ENCODE data around the gene NADK.
A peak's percentile ranks its signal among the peaks of the same experiment; 100 is the strongest.

NADK gene, protein sequence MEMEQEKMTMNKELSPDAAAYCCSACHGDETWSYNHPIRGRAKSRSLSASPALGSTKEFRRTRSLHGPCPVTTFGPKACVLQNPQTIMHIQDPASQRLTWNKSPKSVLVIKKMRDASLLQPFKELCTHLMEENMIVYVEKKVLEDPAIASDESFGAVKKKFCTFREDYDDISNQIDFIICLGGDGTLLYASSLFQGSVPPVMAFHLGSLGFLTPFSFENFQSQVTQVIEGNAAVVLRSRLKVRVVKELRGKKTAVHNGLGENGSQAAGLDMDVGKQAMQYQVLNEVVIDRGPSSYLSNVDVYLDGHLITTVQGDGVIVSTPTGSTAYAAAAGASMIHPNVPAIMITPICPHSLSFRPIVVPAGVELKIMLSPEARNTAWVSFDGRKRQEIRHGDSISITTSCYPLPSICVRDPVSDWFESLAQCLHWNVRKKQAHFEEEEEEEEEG
- long read RNA-seq, donor 1, transcript NADK-201 (12 exons, 3,235 nt) = major isoform, 12 of 17 reads
- long read RNA-seq, donor 1, partial matches to known transcripts = 0 of 17 reads
- long read RNA-seq, donor 1, other reads (novel, unspliced or antisense) = 0 of 17 reads
- long read RNA-seq, donor 2, partial matches to known transcripts = 0 of 4 reads
- long read RNA-seq, donor 2, other reads (novel, unspliced or antisense) = 0 of 4 reads
- long read RNA-seq, donor 3, transcript NADK-201 (12 exons, 3,235 nt) = major isoform, 5 of 7 reads
- long read RNA-seq, donor 3, partial matches to known transcripts = 0 of 7 reads
- long read RNA-seq, donor 3, other reads (novel, unspliced or antisense) = 0 of 7 reads
- long read RNA-seq, donor 4, transcript NADK-201 (12 exons, 3,235 nt) = major isoform, 6 of 11 reads
- long read RNA-seq, donor 4, partial matches to known transcripts = 0 of 11 reads
- long read RNA-seq, donor 4, other reads (novel, unspliced or antisense) = 0 of 11 reads
- long read RNA-seq, donor 5, transcript NADK-201 (12 exons, 3,235 nt) = major isoform, 9 of 9 reads
- long read RNA-seq, donor 5, partial matches to known transcripts = 0 of 9 reads
- long read RNA-seq, donor 5, other reads (novel, unspliced or antisense) = 0 of 9 reads
- long read RNA-seq, donor 6, partial matches to known transcripts = 0 of 9 reads
- long read RNA-seq, donor 6, other reads (novel, unspliced or antisense) = 0 of 9 reads
- long read RNA-seq, donor 7, transcript NADK-201 (12 exons, 3,235 nt) = major isoform, 16 of 27 reads
- long read RNA-seq, donor 7, transcript NADK-206 (3 exons, 722 nt) = minor isoform, 8 of 27 reads
- long read RNA-seq, donor 7, partial matches to known transcripts = 0 of 27 reads
- long read RNA-seq, donor 7, other reads (novel, unspliced or antisense) = 0 of 27 reads
- long read RNA-seq, donor 8, transcript NADK-201 (12 exons, 3,235 nt) = major isoform, 9 of 11 reads
- long read RNA-seq, donor 8, partial matches to known transcripts = 0 of 11 reads
- long read RNA-seq, donor 8, other reads (novel, unspliced or antisense) = 0 of 11 reads

DNA sequence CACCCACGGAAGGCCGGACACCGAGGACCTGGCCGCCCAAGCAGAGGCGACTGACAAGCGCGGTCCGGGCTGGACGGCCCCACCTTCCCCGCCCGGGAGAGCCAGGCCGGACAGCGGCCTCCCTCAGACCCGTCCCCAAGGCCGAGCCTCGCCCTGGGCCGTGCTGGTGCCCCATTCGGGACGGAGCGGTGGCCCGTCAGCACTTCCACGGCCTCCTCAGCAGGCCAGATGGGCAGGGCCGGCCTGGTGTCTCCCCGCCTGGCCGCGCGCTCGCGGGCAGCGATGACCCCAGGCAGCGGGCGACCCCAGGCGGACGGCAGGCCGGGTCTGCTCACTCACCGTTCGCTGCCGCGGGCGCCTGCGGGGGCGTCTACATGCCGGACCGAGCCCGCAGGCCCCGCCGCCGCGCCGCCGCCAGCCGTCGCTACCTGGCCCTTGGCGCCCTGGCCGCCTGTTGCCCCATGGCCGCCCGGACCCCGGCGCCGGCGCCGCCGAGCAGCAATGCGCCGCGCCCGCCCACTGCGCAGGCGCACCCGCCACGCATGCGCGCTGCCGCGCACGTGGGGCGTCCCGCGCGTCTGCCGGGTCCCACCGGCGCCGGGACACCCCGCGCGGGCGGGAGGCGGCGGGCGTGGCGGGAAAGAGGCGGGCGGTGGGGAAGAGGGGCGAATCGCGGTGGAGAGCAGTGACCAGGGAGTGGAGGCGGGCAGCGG, at the start of gene NADK:
Gene NADK, minus strand, starts transcription at position 521 of the 713 bp plus-strand sequence. CDS start 13,064 bp downstream, outside the sequence.
- peak; percentile 75 for DNase-seq

DNA sequence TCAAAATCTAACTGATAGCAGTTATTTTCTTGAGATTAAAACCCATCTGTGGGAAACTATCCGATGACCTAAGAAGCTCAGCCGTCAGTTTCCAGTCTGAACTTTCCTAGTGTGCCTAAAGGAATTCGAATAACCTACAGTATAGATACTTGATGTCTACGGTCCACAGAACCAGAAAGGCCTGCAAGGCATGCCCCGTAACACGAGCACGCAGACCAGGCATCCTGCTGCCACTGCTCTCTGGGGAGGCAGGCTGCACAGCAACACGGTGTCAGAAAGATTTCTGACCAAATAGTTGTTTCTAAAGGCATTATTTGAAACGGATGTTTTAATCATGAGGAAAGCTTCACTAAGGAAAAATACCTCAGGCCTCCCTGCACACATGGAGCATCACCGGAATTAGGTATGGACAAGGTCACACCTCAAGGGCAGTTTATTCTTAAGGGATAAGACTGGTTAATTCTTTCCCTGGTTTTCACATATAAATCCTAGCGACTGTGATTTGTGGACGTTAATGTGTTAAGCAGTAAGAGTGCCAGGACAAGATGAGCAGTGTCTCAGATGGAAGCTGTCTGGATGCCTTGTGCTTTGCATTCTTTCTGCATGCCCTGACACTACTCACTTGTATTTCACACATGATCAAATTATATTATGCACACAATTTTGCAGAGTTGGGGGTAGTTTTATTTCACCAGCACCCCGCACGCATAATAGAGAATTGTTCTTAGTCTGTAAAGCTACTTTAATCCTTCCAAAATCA, 49.0 kb upstream of the NADK start:
- no peak for DNase-seq

DNA sequence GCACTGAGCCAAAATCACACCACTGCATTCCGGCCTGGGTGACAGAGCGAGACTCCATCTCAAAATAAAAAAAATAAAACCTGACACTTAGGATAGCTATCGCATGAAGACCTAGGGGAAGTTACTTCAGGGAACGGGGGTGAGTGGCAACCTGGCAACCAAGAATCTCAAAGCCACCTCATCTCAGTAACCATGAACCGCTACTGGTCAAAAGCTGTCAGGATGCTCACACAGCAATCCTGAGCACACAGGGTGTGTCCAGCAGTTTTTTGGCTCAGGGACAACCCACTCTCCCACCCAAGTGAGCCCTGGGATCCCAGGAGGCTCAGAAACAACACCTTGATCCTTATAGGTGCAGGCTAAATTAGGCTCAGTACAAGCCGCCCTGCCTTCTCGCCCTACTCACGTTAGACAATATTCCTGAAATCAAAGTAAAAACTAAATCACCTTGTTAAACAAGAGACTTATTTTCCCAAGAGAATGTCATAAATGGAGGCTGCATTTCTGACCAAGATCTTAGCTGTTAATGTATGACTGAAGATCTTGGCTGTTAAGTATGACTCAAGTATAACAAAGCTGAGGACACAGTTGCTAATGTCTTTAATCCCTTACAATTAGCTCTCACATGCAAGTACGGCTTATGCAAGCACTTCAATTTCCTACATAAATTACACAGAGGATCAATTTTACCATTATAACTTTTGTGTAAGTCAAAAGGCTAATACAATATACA, 48.3 kb upstream of the NADK start:
- no peak for DNase-seq

DNA sequence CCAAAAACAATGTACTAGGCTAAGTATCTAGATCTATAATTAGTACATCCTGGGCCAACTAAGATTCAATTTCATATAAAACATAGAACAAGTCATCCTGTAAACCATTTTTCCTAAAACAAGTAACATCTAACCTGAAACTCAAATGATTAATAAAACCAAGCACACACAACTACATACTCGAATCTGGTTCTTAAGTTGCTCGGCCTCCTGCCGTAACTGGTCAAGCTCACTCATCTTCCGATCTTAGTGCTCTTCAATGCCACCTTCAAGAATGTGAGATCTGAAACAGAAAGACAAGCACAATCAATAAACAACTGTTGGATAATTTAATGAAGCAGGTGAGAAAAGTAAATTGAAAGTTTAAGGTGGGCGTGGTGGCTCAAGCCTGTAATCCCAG, 46.9 kb upstream of the NADK start:
- DNase-seq = no peak

DNA sequence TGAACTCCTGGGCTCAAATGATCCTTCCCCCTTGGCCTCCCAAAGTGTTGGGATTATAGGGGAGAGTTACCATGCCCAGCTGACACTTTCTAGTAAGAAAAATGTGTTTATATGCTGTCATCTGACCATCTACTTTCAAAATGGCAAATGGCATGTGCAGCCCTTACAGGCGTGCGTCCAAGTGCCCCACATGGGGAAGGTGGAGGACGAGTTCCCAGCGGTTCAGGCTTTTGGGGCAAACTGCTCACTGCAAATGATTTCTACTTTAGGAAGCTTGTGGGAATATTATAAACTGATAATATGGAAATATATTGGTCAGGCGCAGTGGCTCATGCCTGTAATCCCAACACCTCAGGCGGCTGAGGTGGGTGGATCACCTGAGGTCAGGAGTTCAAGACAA, 41.5 kb upstream of the NADK start:
- no peak for DNase-seq

DNA sequence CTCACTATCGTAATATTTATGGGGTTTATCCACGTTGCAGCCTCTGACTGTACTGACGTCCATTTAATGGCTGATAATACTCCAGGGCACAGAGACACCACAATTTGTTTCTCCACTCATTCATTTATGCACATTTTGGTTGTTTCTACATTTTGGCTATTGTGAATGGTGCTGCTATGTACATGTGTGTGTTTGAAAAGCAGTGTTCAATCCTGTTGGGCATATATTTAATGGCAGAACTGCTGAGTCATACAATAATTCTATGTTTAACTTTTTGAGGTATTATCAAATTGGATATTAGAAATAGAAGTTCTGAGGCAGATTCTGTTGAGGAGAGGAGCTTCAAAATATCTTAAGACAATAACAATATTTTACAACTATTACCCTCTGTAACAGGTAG, 39.0 kb upstream of the NADK start:
- DNase-seq = no peak

DNA sequence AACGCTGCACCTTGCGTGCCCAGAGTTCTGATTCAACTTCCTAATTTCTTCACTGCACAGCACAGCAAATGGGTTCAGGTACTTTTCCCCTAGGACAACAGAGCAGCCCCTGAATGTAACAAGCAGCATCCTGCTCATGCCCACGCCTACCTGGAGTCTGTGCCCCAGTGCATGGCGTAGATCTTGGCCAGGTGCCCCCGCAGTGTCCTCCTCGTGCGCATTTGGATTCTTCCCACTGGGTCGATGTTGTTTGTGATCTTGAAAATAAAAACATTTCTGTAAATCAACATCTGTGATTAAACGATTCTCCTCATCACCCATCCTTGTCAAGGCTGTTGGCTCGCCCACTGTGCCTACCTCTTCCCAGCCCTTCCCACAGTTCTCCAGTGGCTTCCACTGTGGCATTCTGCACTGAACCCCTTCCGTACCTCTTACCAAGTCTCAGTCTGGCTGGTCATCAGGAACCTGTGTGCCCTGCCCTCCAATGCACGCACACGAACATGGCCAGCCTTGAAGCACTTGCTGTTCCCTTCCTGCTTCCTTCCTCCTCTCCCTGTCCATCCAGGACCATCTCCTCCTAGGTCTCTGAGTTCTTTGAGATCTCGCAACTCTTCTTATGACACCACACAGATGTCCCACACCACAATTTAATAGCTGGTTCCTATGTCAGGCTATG, 37.5 kb upstream of the NADK start:
- no peak for DNase-seq

DNA sequence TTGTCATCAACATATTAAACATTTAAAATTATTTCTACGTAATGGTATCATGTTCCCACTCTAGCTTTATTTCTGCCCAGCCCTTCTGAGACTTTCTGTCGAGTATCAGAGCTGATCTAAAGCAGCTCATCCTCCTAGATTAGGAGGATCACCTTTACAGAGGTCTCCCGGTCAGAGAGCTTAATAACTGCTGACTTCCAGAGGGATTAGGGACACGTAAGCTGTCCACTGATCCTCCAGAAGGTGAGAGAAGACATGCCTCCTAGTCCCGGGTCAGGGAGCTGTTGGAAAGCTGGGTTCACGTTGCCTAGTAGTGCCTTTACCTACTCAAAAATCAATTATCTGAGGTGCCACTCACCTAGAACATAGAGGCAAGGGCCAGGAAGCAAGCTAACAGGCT, 31.2 kb upstream of the NADK start:
- DNase-seq = no peak

DNA sequence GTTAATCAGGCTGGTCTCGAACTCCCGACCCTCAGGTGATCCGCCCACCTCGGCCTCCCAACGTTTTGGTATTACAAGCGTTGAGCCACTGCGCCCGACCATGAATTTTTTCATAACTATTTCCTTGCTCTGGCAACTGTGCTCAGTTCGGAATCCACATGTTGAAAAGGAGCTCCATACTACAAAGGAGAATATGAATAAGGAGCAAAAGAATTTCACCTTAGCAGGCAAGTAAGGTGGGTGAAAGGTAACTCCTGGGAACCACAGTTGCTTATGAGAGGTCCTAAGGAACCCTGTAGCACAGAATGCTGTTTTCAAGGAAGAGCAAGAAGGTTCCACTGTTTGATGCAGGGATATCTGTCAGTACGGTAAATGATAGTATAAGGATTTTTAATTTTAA, 29.9 kb upstream of the NADK start:
- no peak for DNase-seq

DNA sequence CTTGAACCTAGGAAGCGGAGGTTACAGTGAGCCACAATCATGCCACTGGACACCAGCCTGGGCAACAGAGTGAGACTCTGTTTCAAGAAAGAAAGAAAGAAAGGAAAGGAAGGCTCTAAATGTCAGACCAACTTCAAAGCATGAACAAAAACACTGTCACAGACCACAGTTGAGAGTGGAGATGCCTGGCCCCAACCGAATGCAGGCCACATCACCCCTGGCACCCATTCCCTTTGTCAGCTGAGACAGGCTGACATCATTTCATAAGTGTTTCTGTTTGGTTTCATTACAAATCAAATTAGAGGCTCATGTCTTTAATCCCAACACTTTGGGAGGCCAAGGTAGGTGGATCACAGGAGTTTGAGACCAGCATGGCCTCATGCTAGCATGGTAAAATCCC, 28.6 kb upstream of the NADK start:
- DNase-seq = no peak

DNA sequence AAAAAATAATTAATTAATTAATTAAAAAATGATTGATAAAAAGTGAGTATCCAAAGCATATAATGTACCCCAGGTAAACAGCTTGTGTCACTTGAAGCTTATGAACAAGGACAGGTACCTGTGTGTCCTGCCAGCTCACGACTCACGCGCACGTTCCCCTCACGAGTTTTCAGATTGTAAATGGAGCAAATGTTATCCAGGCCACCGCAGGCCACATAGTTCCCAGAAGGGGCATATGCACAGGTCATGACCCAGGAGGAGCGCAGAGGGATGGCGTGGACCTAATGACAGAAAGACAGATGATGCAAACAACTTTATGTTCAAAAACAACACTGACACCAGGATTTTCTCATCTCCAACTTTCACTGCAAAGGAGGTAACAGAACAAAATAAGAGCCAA, 26.0 kb upstream of the NADK start:
- DNase-seq = no peak

DNA sequence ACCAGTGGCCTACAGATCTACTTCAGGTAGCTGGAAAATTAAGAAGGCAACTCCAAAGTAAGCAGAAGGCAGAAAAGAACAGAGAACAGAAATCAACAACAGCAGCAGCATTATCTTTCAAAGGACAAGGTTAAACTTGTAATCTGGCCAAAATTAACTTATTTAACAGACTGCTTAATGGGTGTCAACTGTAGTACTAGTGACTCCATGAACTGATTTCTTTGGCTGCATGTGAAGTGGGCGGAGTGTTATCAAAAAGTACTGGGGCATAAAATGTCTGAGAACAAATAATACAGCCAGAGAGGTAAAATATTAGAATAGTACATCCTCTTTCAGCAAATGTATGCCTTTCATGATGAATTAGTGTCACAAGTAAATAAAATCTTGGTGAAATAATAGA, 24.6 kb upstream of the NADK start:
- DNase-seq = no peak

DNA sequence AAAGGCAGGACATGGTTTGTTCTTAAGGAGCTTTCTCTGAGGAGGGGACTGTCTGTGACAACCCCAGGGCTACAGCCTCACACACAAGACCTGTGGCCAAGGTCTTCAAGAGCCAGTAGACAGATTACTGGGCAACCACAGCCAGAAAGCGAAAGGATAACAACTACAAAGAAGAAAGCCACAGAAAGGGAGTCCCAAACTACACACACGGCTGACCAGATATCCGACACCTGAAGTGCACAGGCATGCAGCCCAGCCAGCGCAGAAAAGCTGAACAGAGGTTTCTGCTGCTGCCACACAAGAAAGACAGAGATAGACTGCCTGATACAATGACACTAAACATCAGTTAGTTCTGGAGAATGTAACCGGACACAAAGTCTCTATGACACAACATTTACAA, 21.4 kb upstream of the NADK start:
- no peak for DNase-seq

DNA sequence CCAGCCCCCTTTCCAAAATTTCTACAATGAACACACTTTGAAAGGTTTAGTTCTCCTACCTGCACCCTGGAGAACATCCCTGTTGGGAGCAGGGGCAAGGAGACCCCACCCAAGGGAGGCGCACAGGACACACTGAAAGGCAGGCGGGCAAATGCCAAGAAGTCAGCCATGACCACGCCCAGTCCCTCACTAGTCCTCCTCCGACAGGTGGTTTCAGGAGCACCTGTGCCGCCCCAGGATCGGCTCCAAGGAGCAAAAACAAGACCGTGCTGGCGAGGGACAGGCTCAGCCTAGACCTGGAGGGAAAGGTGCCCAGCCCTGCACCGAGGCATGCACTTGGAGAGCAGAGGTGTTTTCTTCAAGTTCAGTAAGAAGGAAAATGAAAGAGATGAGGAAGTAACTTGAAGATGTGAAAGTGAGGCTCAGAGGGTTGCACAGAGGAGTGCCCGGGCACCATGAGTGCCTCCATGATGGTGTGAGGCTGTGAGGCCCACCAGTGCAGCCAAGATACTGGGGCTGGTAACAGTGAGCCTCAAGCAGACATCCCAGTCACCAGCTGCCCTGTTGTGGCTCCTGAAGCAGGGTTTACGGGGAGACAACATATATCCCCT, 19.6 kb upstream of the NADK start:
- no peak for DNase-seq

DNA sequence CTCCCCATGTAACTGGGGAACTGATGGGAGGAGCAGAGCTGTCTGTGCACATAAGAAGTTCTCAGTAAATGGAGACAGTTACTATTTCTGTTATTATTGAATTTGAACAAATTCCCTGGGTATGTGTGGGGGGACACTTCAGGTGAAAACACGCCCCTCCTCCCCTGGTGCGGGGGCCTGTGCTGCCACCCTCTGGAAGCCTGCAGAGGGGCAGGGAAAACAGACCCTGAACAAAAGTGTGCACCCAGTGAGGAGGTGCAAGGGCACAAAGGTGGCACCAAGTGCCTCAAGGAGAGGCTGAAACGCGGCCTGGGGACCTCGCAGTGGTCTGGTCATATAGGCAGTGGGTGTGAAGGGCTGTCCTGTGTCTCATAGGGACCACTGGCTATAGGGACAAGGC, 18.2 kb upstream of the NADK start:
- no peak for DNase-seq

DNA sequence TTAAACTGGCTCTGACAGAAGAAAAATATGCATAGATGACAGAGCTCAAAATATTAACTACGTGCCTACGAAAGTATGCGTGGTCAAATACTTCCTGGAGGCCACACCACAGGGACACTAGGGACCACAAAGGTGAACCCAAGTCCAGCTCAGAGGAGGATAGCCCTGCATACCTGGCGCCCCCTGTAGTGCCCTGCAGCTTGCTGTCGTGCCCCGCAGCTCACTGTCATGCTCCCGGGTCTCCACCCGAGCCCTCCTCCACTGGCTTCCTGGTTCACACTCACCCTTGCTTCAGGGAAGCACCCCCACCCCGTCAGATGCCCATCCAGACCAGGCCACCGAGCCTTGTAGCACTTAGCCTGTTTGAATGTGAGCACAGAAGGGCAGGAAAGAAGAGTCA, 16.7 kb upstream of the NADK start:
- DNase-seq = no peak

DNA sequence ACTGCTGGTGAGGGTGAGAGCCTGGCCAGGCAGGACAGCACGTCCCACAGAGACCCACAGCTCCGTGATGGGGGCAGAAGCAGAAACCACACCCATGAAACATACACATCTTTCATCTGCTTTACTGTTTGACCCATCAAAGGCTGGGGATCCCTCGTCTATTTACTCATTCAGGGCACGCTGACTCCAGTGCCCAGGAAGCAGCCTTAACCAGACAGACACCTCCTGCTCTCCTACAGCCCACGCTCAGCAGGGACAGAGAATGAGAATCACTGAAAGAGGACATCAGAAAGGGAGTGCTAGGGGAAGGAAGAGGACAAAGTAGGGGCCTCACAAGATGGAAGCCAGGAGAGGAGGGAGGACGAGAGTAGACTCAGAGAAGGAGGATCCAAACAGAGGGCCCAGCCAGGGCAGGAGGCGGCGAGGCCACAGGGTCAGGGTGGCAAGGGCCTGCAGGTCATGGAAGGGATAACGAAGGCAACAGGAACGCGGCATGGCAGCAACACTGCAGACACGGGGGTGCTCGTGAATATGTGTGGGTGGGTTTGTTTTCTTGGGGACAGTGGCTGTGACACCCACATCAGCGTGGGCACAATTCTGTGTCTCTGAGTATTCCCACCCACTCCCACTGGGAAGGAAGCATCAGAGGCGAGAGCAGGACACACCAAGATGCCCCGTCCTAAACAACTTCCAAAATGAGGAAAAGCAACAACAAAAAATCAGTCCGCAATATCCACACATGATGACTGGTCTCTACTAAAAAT, 15.4 kb upstream of the NADK start:
- no peak for DNase-seq

Data from right kidney (tissue), 9 donors.